HepG2 (cell line): ENCODE measurements around the gene PDIA5. TPM values are rescaled to one million over a fixed set of nuclear protein-coding genes. Genes with fewer than 3 reads are reported as not detected.

Experiments
- ETV6 ChIP-seq: sonication (generic); formaldehyde crosslinking; conservative IDR thresholded peaks from 2 replicates; pipeline ENCODE4 v1.4.0; 2020; ENCODE audit warnings: missing genetic modification reagents
- HCFC1 ChIP-seq: fragments of 150-350 bp; IDR thresholded peaks from 2 replicates; pipeline ENCODE4 v1.6.1; 2014; ENCODE audit warnings: low read depth, low read length
- KLF6 ChIP-seq: IDR thresholded peaks from 2 replicates; pipeline ENCODE4 v1.8.0; 2016; ENCODE audit warnings: missing biosample characterization, missing genetic modification reagents
- LCORL ChIP-seq, 2 experiments: fragments of 450-650 bp in 1 of 2; sonication (generic) in 1 of 2; formaldehyde crosslinking in 1 of 2; IDR thresholded peaks; 2 replicates each; pipeline versions ENCODE4 v1.5.0 to v1.6.1; 2017 to 2020; ENCODE audit warnings: antibody characterized with exemption in 1 of 2, missing genetic modification reagents in 1 of 2
- MIER2 ChIP-seq: IDR thresholded peaks from 2 replicates; pipeline ENCODE4 v1.6.1; 2016; ENCODE audit warnings: missing biosample characterization, missing genetic modification reagents
- PHB2 ChIP-seq: fragments of 450-650 bp; IDR thresholded peaks from 2 replicates; pipeline ENCODE4 v1.6.1; 2018; ENCODE audit not compliant: partially characterized antibody
- SALL1 ChIP-seq: sonication (generic); formaldehyde crosslinking; IDR thresholded peaks from 2 replicates; pipeline ENCODE4 v1.8.0; 2022; ENCODE audit warnings: mild to moderate bottlenecking, missing genetic modification reagents
- SMAD9 ChIP-seq: sonication (generic); formaldehyde crosslinking; IDR thresholded peaks from 2 replicates; pipeline ENCODE4 v1.5.1; 2020; ENCODE audit warnings: mild to moderate bottlenecking, missing genetic modification reagents
- XRCC5 ChIP-seq: fragments of 200-400 bp; formaldehyde crosslinking; optimal IDR thresholded peaks from 2 replicates; pipeline ENCODE3; 2017; ENCODE audit warnings: mild to moderate bottlenecking, low read length
- ZBTB42 ChIP-seq: sonication (generic); formaldehyde crosslinking; IDR thresholded peaks from 2 replicates; pipeline ENCODE4 v1.5.0; 2020; ENCODE audit warnings: mild to moderate bottlenecking, missing genetic modification reagents
- ZFP36L2 ChIP-seq: sonication (generic); formaldehyde crosslinking; IDR thresholded peaks from 2 replicates; pipeline ENCODE4 v1.4.0; 2020; ENCODE audit warnings: missing genetic modification reagents
- ZFP41 ChIP-seq: sonication (generic); formaldehyde crosslinking; IDR thresholded peaks from 2 replicates; pipeline ENCODE4 v1.4.0; 2020; ENCODE audit warnings: mild to moderate bottlenecking, missing genetic modification reagents, borderline replicate concordance
- ZNF788 ChIP-seq: sonication (generic); formaldehyde crosslinking; IDR thresholded peaks from 2 replicates; pipeline ENCODE4 v1.5.0; 2020; ENCODE audit warnings: mild to moderate bottlenecking, missing genetic modification reagents, borderline replicate concordance
- ZSCAN21 ChIP-seq: sonication (generic); formaldehyde crosslinking; IDR thresholded peaks from 2 replicates; pipeline ENCODE4 v1.8.0; 2022; ENCODE audit warnings: mild to moderate bottlenecking, missing genetic modification reagents, moderate library complexity, borderline replicate concordance
- polyA plus RNA-seq, 8 experiments: library from polyadenylated mRNA; depleted of rRNA in 3 of 8; stranded (reverse) in 7 of 8; unstranded in 1 of 8; fragments of >200 nt; fragmentation: Illumina TruSeq in 4 of 8; extraction: Trizol in 4 of 8; gene quantifications; 2 replicates each; pipeline versions ENCODE4 v1.2.1 to v1.2.3, GENCODE V29; 2011 to 2016; ENCODE audit warnings: low read depth in 4 of 8, missing spikeins in 1 of 8, mixed read lengths in 1 of 8; ENCODE audit not compliant: insufficient read depth in 1 of 8
- total RNA-seq, 5 experiments: library from RNA; depleted of rRNA; stranded (reverse); fragments of >200 nt; fragmentation: Illumina TruSeq; extraction: Trizol; gene quantifications; 2 replicates each; pipeline ENCODE4 v1.2.3, GENCODE V29; 2016; ENCODE audit warnings: low read depth in 1 of 5
- TF ChIP-seq, protein P1 (sequence below): IDR thresholded peaks from 2 replicates; pipeline ENCODE4 v1.6.1; 2016
- TF ChIP-seq, protein P2 (sequence below): sonication (generic); formaldehyde crosslinking; IDR thresholded peaks from 2 replicates; pipeline ENCODE4 v1.4.0; 2020; ENCODE audit warnings: missing genetic modification reagents, borderline replicate concordance
- TF ChIP-seq, protein P3 (sequence below): IDR thresholded peaks from 2 replicates; pipeline ENCODE4 v1.4.0; 2020; ENCODE audit warnings: mild to moderate bottlenecking, missing genetic modification reagents
- TF ChIP-seq, protein P4 (sequence below): sonication (generic); formaldehyde crosslinking; IDR thresholded peaks from 2 replicates; pipeline ENCODE4 v1.5.0; 2020; ENCODE audit warnings: mild to moderate bottlenecking, missing genetic modification reagents, borderline replicate concordance

Gene PDIA5
- total and polyA plus RNA-seq, 2 of the 13 experiments (the other 11 are each of a cell fraction or from before 2014, with no cell fraction given), result 51.3 to 74.3 TPM

DNA sequence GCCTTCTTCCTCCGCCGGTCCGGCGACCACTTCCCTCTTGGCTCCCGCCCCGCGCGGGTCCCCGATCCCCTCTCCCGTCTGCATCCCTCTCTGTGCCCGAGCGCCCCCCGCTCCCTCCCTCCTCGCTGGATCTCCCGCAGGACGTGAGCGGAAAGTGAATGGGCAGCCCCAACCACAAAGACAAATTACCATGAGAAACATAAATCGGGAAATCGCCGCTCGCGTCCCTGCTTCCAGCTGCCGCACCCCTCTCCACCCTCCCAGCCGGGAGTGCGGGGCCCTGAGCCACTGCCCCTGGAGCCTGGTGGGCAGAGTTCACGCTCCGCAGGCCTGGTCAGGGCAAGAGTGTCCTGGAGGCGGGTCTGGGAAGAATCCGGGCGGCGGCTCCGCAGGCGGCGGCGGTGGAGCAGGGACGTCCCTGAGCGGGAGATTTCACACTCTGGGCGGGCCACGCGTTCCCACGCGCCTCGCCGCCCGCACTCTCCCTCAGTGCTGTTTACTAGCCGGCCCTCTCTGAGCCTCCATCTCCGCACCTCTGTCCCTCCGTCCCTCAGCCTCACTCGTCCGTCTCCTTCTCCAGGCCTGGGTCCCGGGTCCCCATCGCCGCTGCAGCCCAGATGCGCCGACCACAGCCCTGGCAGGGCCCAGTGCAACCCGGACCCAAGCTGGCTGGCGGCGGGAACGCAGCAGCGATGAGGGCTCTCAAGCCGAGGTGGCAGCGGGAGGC is 40.1 kb upstream of the PDIA5 start (continued):
- TF ChIP-seq ZNF788 (no peak), HCFC1 (no peak), LCORL (IDR thresholded peaks at IDR 0.05) (no peak), LCORL (CRISPR knock-in tag; IDR thresholded peaks at IDR 0.05) (no peak), PHB2 (no peak), MIER2 (no peak), ZFP36L2 (no peak), KLF6 (CRISPR knock-in tag) (no peak), ZFP41 (CRISPR knock-in tag) (no peak), ZBTB42 (CRISPR knock-in tag) (no peak), ZSCAN21 (peak; percentile 55; the same call in 1 of the 2 replicates), XRCC5 (peak; percentile 8), SMAD9 (CRISPR knock-in tag) (no peak), ETV6 (CRISPR knock-in tag) (no peak), SALL1 (peak; percentile 27; the same call in 1 of the 2 replicates)
- TF ChIP-seq, protein P1, sequence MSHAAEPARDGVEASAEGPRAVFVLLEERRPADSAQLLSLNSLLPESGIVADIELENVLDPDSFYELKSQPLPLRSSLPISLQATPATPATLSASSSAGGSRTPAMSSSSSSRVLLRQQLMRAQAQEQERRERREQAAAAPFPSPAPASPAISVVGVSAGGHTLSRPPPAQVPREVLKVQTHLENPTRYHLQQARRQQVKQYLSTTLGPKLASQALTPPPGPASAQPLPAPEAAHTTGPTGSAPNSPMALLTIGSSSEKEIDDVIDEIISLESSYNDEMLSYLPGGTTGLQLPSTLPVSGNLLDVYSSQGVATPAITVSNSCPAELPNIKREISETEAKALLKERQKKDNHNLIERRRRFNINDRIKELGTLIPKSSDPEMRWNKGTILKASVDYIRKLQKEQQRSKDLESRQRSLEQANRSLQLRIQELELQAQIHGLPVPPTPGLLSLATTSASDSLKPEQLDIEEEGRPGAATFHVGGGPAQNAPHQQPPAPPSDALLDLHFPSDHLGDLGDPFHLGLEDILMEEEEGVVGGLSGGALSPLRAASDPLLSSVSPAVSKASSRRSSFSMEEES (CRISPR knock-in tag), result no peak
- TF ChIP-seq, protein P2, sequence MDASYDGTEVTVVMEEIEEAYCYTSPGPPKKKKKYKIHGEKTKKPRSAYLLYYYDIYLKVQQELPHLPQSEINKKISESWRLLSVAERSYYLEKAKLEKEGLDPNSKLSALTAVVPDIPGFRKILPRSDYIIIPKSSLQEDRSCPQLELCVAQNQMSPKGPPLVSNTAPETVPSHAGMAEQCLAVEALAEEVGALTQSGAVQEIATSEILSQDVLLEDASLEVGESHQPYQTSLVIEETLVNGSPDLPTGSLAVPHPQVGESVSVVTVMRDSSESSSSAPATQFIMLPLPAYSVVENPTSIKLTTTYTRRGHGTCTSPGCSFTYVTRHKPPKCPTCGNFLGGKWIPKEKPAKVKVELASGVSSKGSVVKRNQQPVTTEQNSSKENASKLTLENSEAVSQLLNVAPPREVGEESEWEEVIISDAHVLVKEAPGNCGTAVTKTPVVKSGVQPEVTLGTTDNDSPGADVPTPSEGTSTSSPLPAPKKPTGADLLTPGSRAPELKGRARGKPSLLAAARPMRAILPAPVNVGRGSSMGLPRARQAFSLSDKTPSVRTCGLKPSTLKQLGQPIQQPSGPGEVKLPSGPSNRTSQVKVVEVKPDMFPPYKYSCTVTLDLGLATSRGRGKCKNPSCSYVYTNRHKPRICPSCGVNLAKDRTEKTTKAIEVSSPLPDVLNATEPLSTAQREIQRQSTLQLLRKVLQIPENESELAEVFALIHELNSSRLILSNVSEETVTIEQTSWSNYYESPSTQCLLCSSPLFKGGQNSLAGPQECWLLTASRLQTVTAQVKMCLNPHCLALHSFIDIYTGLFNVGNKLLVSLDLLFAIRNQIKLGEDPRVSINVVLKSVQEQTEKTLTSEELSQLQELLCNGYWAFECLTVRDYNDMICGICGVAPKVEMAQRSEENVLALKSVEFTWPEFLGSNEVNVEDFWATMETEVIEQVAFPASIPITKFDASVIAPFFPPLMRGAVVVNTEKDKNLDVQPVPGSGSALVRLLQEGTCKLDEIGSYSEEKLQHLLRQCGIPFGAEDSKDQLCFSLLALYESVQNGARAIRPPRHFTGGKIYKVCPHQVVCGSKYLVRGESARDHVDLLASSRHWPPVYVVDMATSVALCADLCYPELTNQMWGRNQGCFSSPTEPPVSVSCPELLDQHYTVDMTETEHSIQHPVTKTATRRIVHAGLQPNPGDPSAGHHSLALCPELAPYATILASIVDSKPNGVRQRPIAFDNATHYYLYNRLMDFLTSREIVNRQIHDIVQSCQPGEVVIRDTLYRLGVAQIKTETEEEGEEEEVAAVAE, result no peak
- TF ChIP-seq, protein P3, sequence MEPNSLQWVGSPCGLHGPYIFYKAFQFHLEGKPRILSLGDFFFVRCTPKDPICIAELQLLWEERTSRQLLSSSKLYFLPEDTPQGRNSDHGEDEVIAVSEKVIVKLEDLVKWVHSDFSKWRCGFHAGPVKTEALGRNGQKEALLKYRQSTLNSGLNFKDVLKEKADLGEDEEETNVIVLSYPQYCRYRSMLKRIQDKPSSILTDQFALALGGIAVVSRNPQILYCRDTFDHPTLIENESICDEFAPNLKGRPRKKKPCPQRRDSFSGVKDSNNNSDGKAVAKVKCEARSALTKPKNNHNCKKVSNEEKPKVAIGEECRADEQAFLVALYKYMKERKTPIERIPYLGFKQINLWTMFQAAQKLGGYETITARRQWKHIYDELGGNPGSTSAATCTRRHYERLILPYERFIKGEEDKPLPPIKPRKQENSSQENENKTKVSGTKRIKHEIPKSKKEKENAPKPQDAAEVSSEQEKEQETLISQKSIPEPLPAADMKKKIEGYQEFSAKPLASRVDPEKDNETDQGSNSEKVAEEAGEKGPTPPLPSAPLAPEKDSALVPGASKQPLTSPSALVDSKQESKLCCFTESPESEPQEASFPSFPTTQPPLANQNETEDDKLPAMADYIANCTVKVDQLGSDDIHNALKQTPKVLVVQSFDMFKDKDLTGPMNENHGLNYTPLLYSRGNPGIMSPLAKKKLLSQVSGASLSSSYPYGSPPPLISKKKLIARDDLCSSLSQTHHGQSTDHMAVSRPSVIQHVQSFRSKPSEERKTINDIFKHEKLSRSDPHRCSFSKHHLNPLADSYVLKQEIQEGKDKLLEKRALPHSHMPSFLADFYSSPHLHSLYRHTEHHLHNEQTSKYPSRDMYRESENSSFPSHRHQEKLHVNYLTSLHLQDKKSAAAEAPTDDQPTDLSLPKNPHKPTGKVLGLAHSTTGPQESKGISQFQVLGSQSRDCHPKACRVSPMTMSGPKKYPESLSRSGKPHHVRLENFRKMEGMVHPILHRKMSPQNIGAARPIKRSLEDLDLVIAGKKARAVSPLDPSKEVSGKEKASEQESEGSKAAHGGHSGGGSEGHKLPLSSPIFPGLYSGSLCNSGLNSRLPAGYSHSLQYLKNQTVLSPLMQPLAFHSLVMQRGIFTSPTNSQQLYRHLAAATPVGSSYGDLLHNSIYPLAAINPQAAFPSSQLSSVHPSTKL (CRISPR knock-in tag), result no peak; the same call in 1 of the 2 replicates
- TF ChIP-seq, protein P4, sequence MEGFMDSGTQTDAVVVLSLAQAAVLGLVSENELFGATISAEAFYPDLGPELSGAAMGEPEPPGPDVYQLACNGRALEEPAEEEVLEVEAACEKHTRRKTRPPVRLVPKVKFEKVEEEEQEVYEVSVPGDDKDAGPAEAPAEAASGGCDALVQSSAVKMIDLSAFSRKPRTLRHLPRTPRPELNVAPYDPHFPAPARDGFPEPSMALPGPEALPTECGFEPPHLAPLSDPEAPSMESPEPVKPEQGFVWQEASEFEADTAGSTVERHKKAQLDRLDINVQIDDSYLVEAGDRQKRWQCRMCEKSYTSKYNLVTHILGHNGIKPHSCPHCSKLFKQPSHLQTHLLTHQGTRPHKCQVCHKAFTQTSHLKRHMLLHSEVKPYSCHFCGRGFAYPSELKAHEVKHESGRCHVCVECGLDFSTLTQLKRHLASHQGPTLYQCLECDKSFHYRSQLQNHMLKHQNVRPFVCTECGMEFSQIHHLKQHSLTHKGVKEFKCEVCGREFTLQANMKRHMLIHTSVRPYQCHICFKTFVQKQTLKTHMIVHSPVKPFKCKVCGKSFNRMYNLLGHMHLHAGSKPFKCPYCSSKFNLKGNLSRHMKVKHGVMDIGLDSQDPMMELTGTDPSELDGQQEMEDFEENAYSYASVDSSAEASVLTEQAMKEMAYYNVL, result 0 out of 2 replicates have a peak, but pooled peaks have one; percentile 45
